NCI-H1930 (cell line): ENCODE measurements around the gene FOXS1.

ENCODE experiments used
- DNase-seq, 2 experiments: peaks; one replicate each; lab custom pipeline; 2025; lab: John Stamatoyannopoulos, UW

FOXS1 gene

DNA sequence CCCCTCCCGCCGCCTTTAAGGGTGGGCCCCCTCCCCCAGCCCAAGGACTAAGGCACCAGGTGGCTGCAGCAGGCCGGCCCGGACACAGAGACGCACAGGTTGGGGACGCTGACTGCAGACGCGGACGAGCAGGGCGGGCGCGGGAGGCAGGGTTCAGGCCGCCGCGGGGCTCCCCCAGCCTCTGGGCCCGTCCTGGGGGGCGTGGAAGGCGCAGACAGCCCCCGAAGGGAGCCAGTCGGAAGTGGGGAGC lies 15.7 kb upstream of the FOXS1 start:
- DNase-seq = no peak

DNA sequence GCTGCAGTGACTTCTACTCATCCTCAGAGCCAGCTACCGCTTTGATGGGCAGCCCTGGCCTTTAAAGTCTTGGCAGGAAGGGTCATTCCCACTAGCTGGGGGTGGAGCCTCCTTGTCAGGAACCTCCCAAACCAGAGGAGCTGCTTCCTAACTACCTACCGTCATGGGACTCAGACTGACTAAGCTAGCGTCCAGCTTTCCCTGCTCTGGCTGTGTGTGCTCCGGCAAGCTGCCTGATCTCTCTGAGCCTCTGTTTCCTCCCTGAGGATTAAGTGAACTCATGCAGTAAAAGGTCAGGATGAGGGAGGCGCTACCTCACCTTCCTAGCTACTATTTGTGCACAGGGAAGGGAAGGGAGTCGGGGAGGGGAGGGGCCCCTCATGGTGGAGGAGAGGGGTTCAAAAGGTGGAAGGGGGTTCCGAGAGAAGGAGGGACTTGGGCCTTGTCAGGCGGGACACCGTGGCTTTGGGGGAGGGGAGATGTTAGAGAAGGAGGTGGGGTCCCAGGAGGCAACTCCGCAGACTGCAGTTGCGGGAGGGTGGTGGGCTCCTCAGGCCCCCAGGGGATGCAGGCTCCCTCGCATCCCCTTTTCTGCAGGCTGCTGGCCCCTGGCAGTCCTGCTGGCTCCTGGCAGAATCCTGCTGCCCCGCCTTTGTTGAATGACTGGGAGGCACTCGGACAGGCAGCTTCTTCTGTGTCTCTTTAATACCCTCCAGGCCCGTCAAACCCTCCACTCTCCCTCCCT lies 15.2 kb upstream of the FOXS1 start:
- no peak for DNase-seq

GRCh38 chr20:31859998-31860380 lies 14.6 kb upstream of the FOXS1 start:
- no peak for DNase-seq

- DNase-seq = no peak
Observed at GRCh38 chr20:31859266-31859997, 14.0 kb upstream of the FOXS1 start.

DNA sequence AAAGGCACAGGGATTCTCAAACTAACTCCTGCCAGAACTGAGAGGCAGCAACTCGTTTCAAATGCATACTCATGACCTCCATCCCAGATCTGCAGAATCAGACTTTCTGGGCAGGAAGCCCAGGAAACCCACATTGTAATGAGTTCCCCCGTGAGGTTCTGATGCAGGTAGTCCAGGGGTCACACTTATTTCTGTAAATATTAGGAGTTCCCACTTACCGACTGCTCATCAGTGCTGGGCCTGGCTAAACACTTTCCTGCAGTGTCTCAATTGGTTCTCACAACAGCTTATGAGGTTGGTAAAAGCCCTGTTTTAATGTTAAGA lies 13.3 kb upstream of the FOXS1 start:
- DNase-seq = no peak

DNA sequence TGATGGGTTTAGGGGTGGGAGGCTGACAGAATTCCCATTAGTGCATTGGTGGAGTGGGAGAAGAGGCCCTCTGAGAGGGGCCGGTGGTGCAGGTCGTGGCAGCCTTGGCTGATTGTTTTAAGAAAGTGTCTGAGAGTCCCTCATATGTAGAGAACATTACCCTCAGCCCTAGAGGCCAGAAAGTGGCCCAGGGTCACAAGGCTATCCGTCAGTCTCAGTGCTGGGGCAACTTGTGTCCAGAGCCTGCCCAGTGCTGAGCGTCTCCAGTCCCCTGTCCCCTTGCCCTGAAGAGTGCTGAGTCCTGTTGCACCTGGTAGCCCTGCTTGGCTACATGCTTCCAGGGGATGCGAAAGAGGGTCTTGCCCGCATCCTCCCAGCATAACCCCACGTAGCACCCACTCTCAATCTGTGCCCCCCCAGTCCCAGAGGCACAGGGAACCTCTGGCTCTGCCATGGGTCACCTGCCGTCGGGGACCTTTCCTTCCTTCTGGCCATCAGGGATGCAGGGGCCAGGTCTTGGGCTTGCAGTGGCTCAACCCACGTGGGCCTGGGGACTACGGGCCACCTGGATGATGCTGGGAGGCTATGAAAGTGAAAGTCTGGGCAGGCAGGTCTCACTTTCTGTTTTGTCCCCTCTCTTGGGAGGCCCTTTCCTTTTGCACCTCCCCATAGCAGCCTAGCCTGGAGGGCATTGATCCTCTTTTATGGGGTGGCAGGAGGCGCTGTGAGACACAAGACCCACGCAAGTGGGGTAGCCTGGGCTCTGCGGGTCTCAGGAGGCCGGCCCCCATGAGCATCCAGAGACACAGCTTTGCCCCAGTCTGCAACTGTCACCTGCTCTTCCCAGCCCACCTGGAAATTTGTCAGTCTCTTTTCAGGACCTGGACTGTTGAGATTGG lies 12.7 kb upstream of the FOXS1 start:
- no peak for DNase-seq

- no peak for DNase-seq
Observed at GRCh38 chr20:31856516-31856915, 11.1 kb upstream of the FOXS1 start.

- no peak for DNase-seq
Observed at GRCh38 chr20:31853481-31853880, 8.1 kb upstream of the FOXS1 start.

DNA sequence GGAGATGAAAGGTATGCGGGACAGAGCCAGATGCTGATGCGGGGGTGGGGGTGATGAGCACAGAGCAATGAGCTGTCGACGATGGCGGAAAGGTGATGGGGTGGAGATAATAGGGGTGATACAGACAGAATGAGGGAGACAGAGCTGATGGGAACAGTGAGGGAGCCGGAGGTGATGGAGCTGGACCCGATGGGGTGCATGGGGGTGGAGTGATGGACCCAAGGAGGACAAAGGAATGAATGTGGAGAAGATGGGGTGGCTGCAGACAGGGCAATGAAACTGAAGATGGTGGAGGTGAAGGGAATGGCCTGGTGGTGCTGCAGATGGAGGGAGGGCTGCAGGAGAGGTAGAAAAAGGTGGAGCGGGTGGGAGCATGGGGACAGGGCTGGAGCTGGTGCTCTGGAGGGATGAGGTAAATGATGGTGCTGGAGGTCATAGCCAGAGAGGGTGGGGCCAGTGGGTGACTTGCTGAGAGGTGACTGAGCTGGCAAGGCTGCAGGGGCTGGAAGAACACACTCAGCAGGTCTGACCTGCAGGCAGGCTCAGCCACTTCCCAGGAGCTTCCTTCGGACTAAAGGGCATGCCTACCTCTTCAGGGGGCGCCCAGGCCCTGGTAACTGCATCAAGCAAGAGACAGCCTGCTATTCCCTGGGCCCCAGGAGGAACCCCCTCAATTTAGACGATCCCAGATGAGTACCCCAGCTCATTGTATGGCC lies 6.0 kb upstream of the FOXS1 start:
- DNase-seq = no peak

- no peak for DNase-seq
Observed at GRCh38 chr20:31849306-31849930, 4.0 kb upstream of the FOXS1 start.

DNA sequence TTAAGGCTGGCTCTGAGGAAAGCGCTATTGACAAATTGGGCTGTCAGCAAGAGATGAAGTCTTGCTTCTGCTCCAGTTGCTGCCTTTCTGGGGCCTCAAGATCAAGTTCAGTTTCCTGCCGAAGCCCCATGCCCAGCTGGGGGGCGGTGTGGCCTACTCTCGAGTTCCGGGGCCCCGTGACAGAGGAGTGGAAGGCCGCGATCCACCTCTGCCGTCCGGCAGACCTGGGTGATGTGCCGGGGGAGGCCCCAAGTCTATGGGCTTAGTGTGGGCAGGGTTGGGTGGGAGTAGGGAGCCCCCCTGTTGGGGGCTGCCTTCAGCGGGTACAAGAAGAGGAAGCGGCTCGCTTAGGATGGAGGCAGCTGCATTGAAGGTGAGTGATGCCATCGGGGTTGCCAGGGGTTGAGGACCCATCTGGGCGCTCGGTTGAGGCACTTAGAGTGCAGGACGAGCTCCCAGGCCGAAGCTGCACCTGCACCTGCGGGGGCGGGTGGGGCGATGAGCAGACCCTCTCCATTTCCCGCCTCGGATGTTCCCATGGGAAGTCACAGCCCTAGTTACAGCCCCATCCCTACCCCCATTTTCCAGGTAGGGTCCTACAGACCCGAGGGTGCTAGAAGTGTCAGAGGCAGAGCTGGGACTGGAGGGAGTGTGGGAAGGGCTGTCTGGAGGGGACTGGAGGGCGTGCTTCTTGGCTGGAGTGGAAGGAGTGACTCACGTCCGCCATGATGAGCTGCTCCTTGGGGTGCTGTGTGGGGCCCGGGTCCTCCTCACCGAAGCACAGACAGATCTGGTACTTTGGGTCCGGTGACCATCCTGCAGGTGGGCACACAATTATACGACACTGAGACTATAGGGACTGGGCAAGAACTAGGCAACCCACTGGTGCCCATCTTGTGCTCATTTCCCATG lies 2.9 kb upstream of the FOXS1 start:
- no peak for DNase-seq

- DNase-seq = no peak
Observed at GRCh38 chr20:31846793-31847138, 1.4 kb upstream of the FOXS1 start.

- DNase-seq = no peak
Observed at GRCh38 chr20:31844737-31845299, 586 bp downstream of the FOXS1 start.

GRCh38 chr20:31843881-31844280 lies 1.5 kb downstream of the FOXS1 start:
- no peak for DNase-seq

DNA sequence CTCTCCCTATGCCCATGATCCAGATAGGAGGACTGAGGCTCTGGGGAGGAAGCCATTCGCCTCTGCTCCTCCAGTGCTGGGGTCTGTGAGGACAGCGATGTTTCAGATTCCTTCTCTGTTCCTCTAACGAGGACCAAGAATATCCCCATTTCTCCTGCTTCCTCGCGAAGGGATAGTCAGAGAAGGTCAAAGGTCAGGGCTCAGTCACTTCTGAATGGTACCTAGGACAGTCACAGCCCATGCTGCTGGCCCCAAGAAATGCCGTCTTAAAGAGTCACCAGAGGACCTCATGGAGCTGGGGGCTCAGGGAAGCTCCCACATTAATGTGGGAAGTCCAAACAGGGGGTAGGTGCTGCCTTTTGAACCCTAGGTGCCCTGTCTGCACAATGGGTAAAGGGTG lies 2.1 kb downstream of the FOXS1 start:
- DNase-seq = no peak

DNA sequence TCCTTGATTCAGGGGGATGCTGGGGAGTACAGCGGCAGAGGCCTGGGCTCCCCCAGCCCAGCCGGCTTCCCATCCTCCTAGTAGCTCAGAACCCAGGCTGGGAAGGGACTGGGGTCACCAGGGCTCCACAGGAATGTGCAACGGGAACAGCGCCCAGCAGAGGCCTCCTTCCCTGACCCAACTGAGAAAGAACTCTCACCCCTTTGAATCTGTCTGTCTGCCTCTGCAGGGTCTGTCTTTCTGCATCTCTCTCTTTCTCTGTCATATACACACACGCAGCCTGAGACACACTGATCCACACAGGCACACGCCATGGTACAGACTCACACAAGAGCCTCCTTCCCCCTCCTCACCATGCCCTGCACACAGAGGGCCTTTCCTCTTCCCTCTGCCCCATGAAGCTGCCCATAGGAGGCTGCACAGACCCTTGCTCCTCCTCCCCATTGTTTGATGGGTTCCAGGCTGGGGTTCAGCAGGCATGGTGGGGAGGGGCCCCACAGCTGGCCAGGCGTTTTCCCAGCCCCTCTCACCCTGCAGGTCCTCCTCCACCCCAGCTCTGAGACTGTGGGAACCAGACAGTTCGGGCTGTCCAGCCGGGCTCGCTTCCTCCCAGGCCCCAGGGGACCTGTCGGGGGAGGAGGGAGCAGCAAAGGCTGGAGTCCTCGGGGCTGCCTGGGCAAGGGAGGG lies 2.8 kb downstream of the FOXS1 start:
- no peak for DNase-seq

GRCh38 chr20:31841928-31842327 lies 3.5 kb downstream of the FOXS1 start:
- DNase-seq = no peak

- no peak for DNase-seq
Observed at GRCh38 chr20:31840906-31841816, 4.2 kb downstream of the FOXS1 start.
